HEK293 (cell line): Measurements from ENCODE around the gene POLL.

Source experiments
- CTCF ChIA-PET: fragments of 350-600 bp; formaldehyde crosslinking; extraction: SDS; loops from one replicate; lab custom pipeline; 2021; ENCODE audit warnings: antibody characterized with exemption; lab: Yijun Ruan, JAX
- POLR2A ChIA-PET: fragments of 300-600 bp; formaldehyde crosslinking; extraction: SDS; loops from one replicate; lab custom pipeline; 2020; ENCODE audit warnings: antibody characterized with exemption, inconsistent platforms; lab: Yijun Ruan, JAX
- H3K27ac ChIP-seq: fragments of 200-500 bp; sonication (Bioruptor generic); 2 replicates; pipeline ENCODE4 v1.5.1; 2014; ENCODE audit warnings: low read depth, low read length, control low read depth, inconsistent platforms; ENCODE audit errors: extremely low read depth
- H3K36me3 ChIP-seq, 2 experiments: fragments of 200-500 bp in 1 of 2; sonication (Bioruptor generic) in 1 of 2; 1 replicate in 1 of 2; 2 replicates in 1 of 2; pipeline ENCODE4 v1.5.1; 2014 to 2017; ENCODE audit warnings: inconsistent platforms in 2 of 2, low read length in 2 of 2; ENCODE audit not compliant: control insufficient read depth in 2 of 2, insufficient read depth in 1 of 2
- H3K4me1 ChIP-seq: fragments of 200-500 bp; sonication (Bioruptor generic); 2 replicates; pipeline ENCODE4 v1.5.1; 2014; ENCODE audit warnings: mild to moderate bottlenecking, low read length, inconsistent platforms; ENCODE audit not compliant: control insufficient read depth, insufficient read depth
- H3K4me3 ChIP-seq: 2 replicates; pipeline ENCODE4 v1.5.1; 2011; ENCODE audit warnings: low read depth, mild to moderate bottlenecking, control low read depth, low read length, moderate library complexity
- H3K9me3 ChIP-seq: fragments of 200-500 bp; sonication (Bioruptor generic); 2 replicates; pipeline ENCODE4 v1.5.1; 2014; ENCODE audit warnings: low read depth, low read length, inconsistent platforms; ENCODE audit not compliant: control insufficient read depth, insufficient read depth
- EGR2 ChIP-seq: fragments of 450-650 bp; formaldehyde crosslinking; IDR thresholded peaks from 2 replicates; pipeline ENCODE4 v1.5.1; 2016; ENCODE audit warnings: low read depth, missing biosample characterization, missing genetic modification characterization
- HOXC10 ChIP-seq: sonication (generic); formaldehyde crosslinking; IDR thresholded peaks from 2 replicates; pipeline ENCODE4 v1.8.1; 2023; ENCODE audit warnings: mild to moderate bottlenecking, missing genetic modification reagents
- KLF8 ChIP-seq: fragments of 450-650 bp; formaldehyde crosslinking; IDR thresholded peaks from 2 replicates; pipeline ENCODE4 v1.5.1; 2016; ENCODE audit warnings: missing biosample characterization, missing genetic modification characterization
- PRDM10 ChIP-seq: fragments of 450-650 bp; formaldehyde crosslinking; IDR thresholded peaks from 2 replicates; pipeline ENCODE4 v1.5.1; 2016; ENCODE audit warnings: missing biosample characterization, missing genetic modification characterization
- REPIN1 ChIP-seq: fragments of 450-650 bp; formaldehyde crosslinking; IDR thresholded peaks from 2 replicates; pipeline ENCODE4 v1.5.1; 2017; ENCODE audit warnings: missing biosample characterization, missing genetic modification characterization, low read depth
- SCRT1 ChIP-seq: fragments of 450-650 bp; formaldehyde crosslinking; IDR thresholded peaks from 2 replicates; pipeline ENCODE4 v1.5.1; 2016; ENCODE audit warnings: missing biosample characterization, missing genetic modification characterization, borderline replicate concordance
- SCRT2 ChIP-seq: fragments of 450-650 bp; formaldehyde crosslinking; IDR thresholded peaks from 2 replicates; pipeline ENCODE4 v1.5.1; 2016; ENCODE audit warnings: missing biosample characterization, missing genetic modification characterization
- ZFHX2 ChIP-seq: fragments of 450-650 bp; formaldehyde crosslinking; conservative IDR thresholded peaks from 2 replicates; pipeline ENCODE4 v1.5.1; 2016; ENCODE audit warnings: missing biosample characterization, missing genetic modification characterization
- ZIC2 ChIP-seq: fragments of 450-650 bp; formaldehyde crosslinking; IDR thresholded peaks from 2 replicates; pipeline ENCODE4 v1.5.1; 2016; ENCODE audit warnings: missing biosample characterization, missing genetic modification characterization
- ZNF112 ChIP-seq: fragments of 450-650 bp; formaldehyde crosslinking; IDR thresholded peaks from 2 replicates; pipeline ENCODE4 v1.5.0; 2017; ENCODE audit warnings: missing biosample characterization, missing genetic modification characterization
- ZNF138 ChIP-seq: fragments of 450-650 bp; formaldehyde crosslinking; IDR thresholded peaks from 2 replicates; pipeline ENCODE4 v1.5.1; 2016; ENCODE audit warnings: missing biosample characterization, missing genetic modification characterization, borderline replicate concordance
- ZNF148 ChIP-seq: fragments of 450-650 bp; formaldehyde crosslinking; IDR thresholded peaks from 2 replicates; pipeline ENCODE4 v1.5.0; 2017; ENCODE audit warnings: missing biosample characterization, missing genetic modification characterization, borderline replicate concordance
- ZNF184 ChIP-seq: fragments of 450-650 bp; IDR thresholded peaks from 2 replicates; pipeline ENCODE4 v1.5.1; 2018; ENCODE audit warnings: missing biosample characterization, mild to moderate bottlenecking, missing genetic modification characterization
- ZNF394 ChIP-seq: fragments of 450-650 bp; formaldehyde crosslinking; IDR thresholded peaks from 2 replicates; pipeline ENCODE4 v1.5.1; 2016; ENCODE audit warnings: missing biosample characterization, missing genetic modification characterization, mild to moderate bottlenecking, moderate library complexity, borderline replicate concordance
- ZNF423 ChIP-seq: fragments of 450-650 bp; formaldehyde crosslinking; IDR thresholded peaks from 2 replicates; pipeline ENCODE4 v1.5.1; 2016; ENCODE audit warnings: missing biosample characterization, missing genetic modification characterization
- ZNF426 ChIP-seq: fragments of 450-650 bp; formaldehyde crosslinking; IDR thresholded peaks from 2 replicates; pipeline ENCODE4 v1.5.1; 2017; ENCODE audit warnings: missing biosample characterization, missing genetic modification characterization, mild to moderate bottlenecking, inconsistent platforms, moderate library complexity
- ZNF521 ChIP-seq: fragments of 450-650 bp; formaldehyde crosslinking; IDR thresholded peaks from 2 replicates; pipeline ENCODE4 v1.5.1; 2017; ENCODE audit warnings: missing biosample characterization, mild to moderate bottlenecking, missing genetic modification characterization
- ZNF529 ChIP-seq: fragments of 450-650 bp; formaldehyde crosslinking; IDR thresholded peaks from 2 replicates; pipeline ENCODE4 v1.5.1; 2017; ENCODE audit warnings: missing genetic modification characterization, missing biosample characterization; ENCODE audit not compliant: insufficient replicate concordance
- ZNF658 ChIP-seq: fragments of 450-650 bp; formaldehyde crosslinking; IDR thresholded peaks from 2 replicates; pipeline ENCODE4; 2016; ENCODE audit warnings: missing biosample characterization, missing genetic modification characterization
- ZNF670 ChIP-seq: fragments of 450-650 bp; formaldehyde crosslinking; IDR thresholded peaks from 2 replicates; pipeline ENCODE4 v1.5.1; 2016; ENCODE audit warnings: missing biosample characterization, missing genetic modification characterization, low read depth
- ZNF677 ChIP-seq: fragments of 450-650 bp; IDR thresholded peaks from 2 replicates; pipeline ENCODE4 v1.5.0; 2018; ENCODE audit warnings: missing biosample characterization, mild to moderate bottlenecking, missing genetic modification characterization, moderate library complexity
- ZNF785 ChIP-seq: fragments of 450-650 bp; formaldehyde crosslinking; IDR thresholded peaks from 2 replicates; pipeline ENCODE4 v1.5.1; 2016; ENCODE audit warnings: missing biosample characterization, missing genetic modification characterization
- ZNF792 ChIP-seq: fragments of 450-650 bp; formaldehyde crosslinking; IDR thresholded peaks from 2 replicates; pipeline ENCODE4 v1.5.1; 2016; ENCODE audit warnings: missing biosample characterization, missing genetic modification characterization
- ZSCAN5A ChIP-seq: fragments of 450-650 bp; formaldehyde crosslinking; IDR thresholded peaks from 2 replicates; pipeline ENCODE4 v1.5.1; 2016; ENCODE audit warnings: missing biosample characterization, missing genetic modification characterization

Gene POLL

GRCh38 chr10:101567165-101568006 lies 20.7 kb downstream of the POLL start:
- POLR2A ChIA-PET, result interaction anchor here (0.6 kb wide), 1 partner anchor 272 kb away, joined by 3 read pairs; no protein-coding TSS in a partner anchor
- no peak overlapping the region for H3K4me3 ChIP-seq
- CTCF ChIA-PET, result interaction anchor here (0.6 to 1.6 kb wide), 6 partner anchors 15 to 406 kb away, joined by 3 to 16 read pairs (median 3); no protein-coding TSS in a partner anchor
- TF ChIP-seq ZNF138 (tag by site-specific recombination) (no peak), ZNF785 (tag by site-specific recombination) (no peak), ZNF521 (tag by site-specific recombination) (no peak), ZNF529 (tag by site-specific recombination) (no peak), REPIN1 (no peak), ZNF394 (tag by site-specific recombination) (no peak), ZNF112 (tag by site-specific recombination) (no peak), HOXC10 (no peak), KLF8 (tag by site-specific recombination) (no peak), ZNF677 (tag by site-specific recombination) (no peak), ZSCAN5A (0 out of 2 replicates have a peak, but pooled peaks have one; percentile 35), ZNF148 (tag by site-specific recombination) (no peak), SCRT2 (tag by site-specific recombination) (peak; percentile 91), ZFHX2 (tag by site-specific recombination) (peak; percentile 78), ZNF184 (tag by site-specific recombination) (no peak), ZNF792 (no peak), EGR2 (0 out of 2 replicates have a peak, but pooled peaks have one; percentile 33), ZNF670 (tag by site-specific recombination) (no peak), SCRT1 (tag by site-specific recombination) (peak; percentile 41; the same call in 1 of the 2 replicates), ZNF426 (tag by site-specific recombination) (no peak), ZNF423 (tag by site-specific recombination) (no peak), ZIC2 (tag by site-specific recombination) (no peak), PRDM10 (tag by site-specific recombination) (no peak), ZNF658 (tag by site-specific recombination) (no peak)
- peaks cover 3% of the 10 kb centered on the region for H3K4me1 ChIP-seq
- H3K36me3 ChIP-seq, result no peaks in the 10 kb centered on the region
- no peak overlapping the region for H3K27ac ChIP-seq
- H3K9me3 ChIP-seq, result no peaks in the 10 kb centered on the region
